Measurements from ENCODE around the gene LYPD6B. TPM values are rescaled to one million over a fixed set of nuclear protein-coding genes. Genes with fewer than 3 reads are reported as not detected.

LYPD6B gene
- total and polyA plus RNA-seq, 4 donors = 0.13 to 0.59 (median 0.14) TPM

GRCh38 chr2:149012545-149012944, 26.0 kb upstream of the LYPD6B start (continued):
- TF ChIP-seq ATF3 (IDR thresholded peaks at IDR 0.05) (no peak), TAF1 (conservative IDR thresholded peaks at IDR 0.05) (no peak), FOXA2 (IDR thresholded peaks at IDR 0.05) (no peak)

DNA sequence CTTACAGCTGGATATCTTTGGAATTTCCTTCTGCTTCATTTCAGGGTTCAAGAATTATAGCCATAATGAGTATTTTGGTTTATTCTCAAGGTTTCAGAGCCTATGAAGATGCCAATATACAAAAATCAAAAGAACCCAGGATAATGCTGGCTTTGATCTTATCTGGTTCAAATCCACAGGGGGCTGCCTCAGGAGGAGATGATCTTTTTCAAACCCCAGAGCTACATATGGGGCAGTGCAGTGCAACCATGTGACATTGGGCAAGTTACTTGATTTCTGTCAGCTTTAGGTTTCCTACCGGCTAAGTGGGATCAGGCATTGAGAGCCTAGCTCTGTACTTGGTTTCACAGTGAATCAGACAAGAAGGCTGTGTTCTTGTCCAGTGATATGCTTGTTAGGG, 23.0 kb upstream of the LYPD6B start:
- 92% methylated on average over 1 of the region's 1 CpG for WGBS

GRCh38 chr2:149015926-149016563, 22.5 kb upstream of the LYPD6B start:
- Histone ChIP-seq H3K27me3 (ENCODE audit: control insufficient read depth in 4 of 4, insufficient read depth in 4 of 4, low read length in 3 of 4) (no peaks in the 10 kb centered on the region), H3K9ac (ENCODE audit: low read depth in 1 of 2, low read length in 2 of 2) (no peak overlapping the region), H3K27ac (ENCODE audit: low read depth in 1 of 2, low read length in 2 of 2) (no peak overlapping the region), H3K4me1 (ENCODE audit: control insufficient read depth in 4 of 4, insufficient read depth in 4 of 4, low read length in 3 of 4) (no peaks in the 10 kb centered on the region), H3K4me3 (ENCODE audit: low read depth in 1 of 3, low read length in 3 of 3) (no peak overlapping the region), H3K9me3 (ENCODE audit: control insufficient read depth in 4 of 4, low read length in 3 of 4) (no peaks in the 10 kb centered on the region), H3K36me3 (ENCODE audit: control insufficient read depth in 4 of 4, insufficient read depth in 3 of 4, low read depth in 1 of 4, low read length in 3 of 4) (no peaks in the 10 kb centered on the region)
- WGBS = 83% methylated on average over 4 of the region's 4 CpGs
- TF ChIP-seq RAD21 (IDR thresholded peaks at IDR 0.05) (no peak), NR2F2 (IDR thresholded peaks at IDR 0.05) (no peak), GABPA (IDR thresholded peaks at IDR 0.05 in 1 of 2, conservative IDR thresholded peaks at IDR 0.05 in 1 of 2) (no peak), RXRA (IDR thresholded peaks at IDR 0.05) (no peak), HNF4A (conservative IDR thresholded peaks at IDR 0.05) (no peak), SP1 (IDR thresholded peaks at IDR 0.05) (no peak), FOXA2 (IDR thresholded peaks at IDR 0.05) (no peak), YY1 (IDR thresholded peaks at IDR 0.05) (no peak), ATF3 (IDR thresholded peaks at IDR 0.05) (no peak), TAF1 (conservative IDR thresholded peaks at IDR 0.05) (no peak), FOXA1 (IDR thresholded peaks at IDR 0.05) (no peak)
- no peak for DNase-seq (ENCODE audit: low spot score)

More for the DNA sequence above, 23.0 kb upstream of the LYPD6B start:
- Histone ChIP-seq H3K9me3 (ENCODE audit: control insufficient read depth in 4 of 4, low read length in 3 of 4) (no peaks in the 10 kb centered on the region), H3K4me3 (ENCODE audit: low read depth in 1 of 3, low read length in 3 of 3) (no peak overlapping the region), H3K36me3 (ENCODE audit: control insufficient read depth in 4 of 4, insufficient read depth in 3 of 4, low read depth in 1 of 4, low read length in 3 of 4) (no peaks in the 10 kb centered on the region), H3K9ac (ENCODE audit: low read depth in 1 of 2, low read length in 2 of 2) (no peak overlapping the region), H3K4me1 (ENCODE audit: control insufficient read depth in 4 of 4, insufficient read depth in 4 of 4, low read length in 3 of 4) (no peaks in the 10 kb centered on the region), H3K27me3 (ENCODE audit: control insufficient read depth in 4 of 4, insufficient read depth in 4 of 4, low read length in 3 of 4) (no peaks in the 10 kb centered on the region), H3K27ac (ENCODE audit: low read depth in 1 of 2, low read length in 2 of 2) (no peak overlapping the region)
- TF ChIP-seq, protein P1, sequence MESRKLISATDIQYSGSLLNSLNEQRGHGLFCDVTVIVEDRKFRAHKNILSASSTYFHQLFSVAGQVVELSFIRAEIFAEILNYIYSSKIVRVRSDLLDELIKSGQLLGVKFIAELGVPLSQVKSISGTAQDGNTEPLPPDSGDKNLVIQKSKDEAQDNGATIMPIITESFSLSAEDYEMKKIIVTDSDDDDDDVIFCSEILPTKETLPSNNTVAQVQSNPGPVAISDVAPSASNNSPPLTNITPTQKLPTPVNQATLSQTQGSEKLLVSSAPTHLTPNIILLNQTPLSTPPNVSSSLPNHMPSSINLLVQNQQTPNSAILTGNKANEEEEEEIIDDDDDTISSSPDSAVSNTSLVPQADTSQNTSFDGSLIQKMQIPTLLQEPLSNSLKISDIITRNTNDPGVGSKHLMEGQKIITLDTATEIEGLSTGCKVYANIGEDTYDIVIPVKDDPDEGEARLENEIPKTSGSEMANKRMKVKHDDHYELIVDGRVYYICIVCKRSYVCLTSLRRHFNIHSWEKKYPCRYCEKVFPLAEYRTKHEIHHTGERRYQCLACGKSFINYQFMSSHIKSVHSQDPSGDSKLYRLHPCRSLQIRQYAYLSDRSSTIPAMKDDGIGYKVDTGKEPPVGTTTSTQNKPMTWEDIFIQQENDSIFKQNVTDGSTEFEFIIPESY (IDR thresholded peaks at IDR 0.05) = no peak
- no peak for TF ChIP-seq RXRA (IDR thresholded peaks at IDR 0.05)
- no peak for DNase-seq (ENCODE audit: low spot score)

- no peaks in the 10 kb centered on the region for H3K4me1 ChIP-seq (ENCODE audit: control insufficient read depth in 4 of 4, insufficient read depth in 4 of 4, low read length in 3 of 4)
- H3K36me3 ChIP-seq (ENCODE audit: control insufficient read depth in 4 of 4, insufficient read depth in 3 of 4, low read depth in 1 of 4, low read length in 3 of 4) = no peaks in the 10 kb centered on the region
- peak; percentile 73 for DNase-seq (ENCODE audit: low spot score)
- no peak overlapping the region for H3K9ac ChIP-seq (ENCODE audit: low read depth in 1 of 2, low read length in 2 of 2)
- no peaks in the 10 kb centered on the region for H3K9me3 ChIP-seq (ENCODE audit: control insufficient read depth in 4 of 4, low read length in 3 of 4)
- no peaks in the 10 kb centered on the region for H3K27me3 ChIP-seq (ENCODE audit: control insufficient read depth in 4 of 4, insufficient read depth in 4 of 4, low read length in 3 of 4)
- 48% methylated on average over 14 of the region's 14 CpGs for WGBS
- no peak overlapping the region for H3K27ac ChIP-seq (ENCODE audit: low read depth in 1 of 2, low read length in 2 of 2)
- no peak overlapping the region for H3K4me3 ChIP-seq (ENCODE audit: low read depth in 1 of 3, low read length in 3 of 3)
- TF ChIP-seq SP1 (IDR thresholded peaks at IDR 0.05) (no peak), ATF3 (IDR thresholded peaks at IDR 0.05) (no peak), FOXA2 (IDR thresholded peaks at IDR 0.05) (no peak), HNF4G (IDR thresholded peaks at IDR 0.05) (no peak), EGR1 (IDR thresholded peaks at IDR 0.05; ENCODE audit: low read depth in 2 of 2) (no peak), NR2F2 (IDR thresholded peaks at IDR 0.05) (no peak), YY1 (IDR thresholded peaks at IDR 0.05) (no peak), TAF1 (conservative IDR thresholded peaks at IDR 0.05) (no peak), RAD21 (IDR thresholded peaks at IDR 0.05) (peak; percentile 88 to 94), RXRA (IDR thresholded peaks at IDR 0.05) (no peak), GABPA (IDR thresholded peaks at IDR 0.05 in 1 of 2, conservative IDR thresholded peaks at IDR 0.05 in 1 of 2) (no peak), HNF4A (conservative IDR thresholded peaks at IDR 0.05) (no peak), JUND (IDR thresholded peaks at IDR 0.05) (no peak)
- TF ChIP-seq, protein P2, sequence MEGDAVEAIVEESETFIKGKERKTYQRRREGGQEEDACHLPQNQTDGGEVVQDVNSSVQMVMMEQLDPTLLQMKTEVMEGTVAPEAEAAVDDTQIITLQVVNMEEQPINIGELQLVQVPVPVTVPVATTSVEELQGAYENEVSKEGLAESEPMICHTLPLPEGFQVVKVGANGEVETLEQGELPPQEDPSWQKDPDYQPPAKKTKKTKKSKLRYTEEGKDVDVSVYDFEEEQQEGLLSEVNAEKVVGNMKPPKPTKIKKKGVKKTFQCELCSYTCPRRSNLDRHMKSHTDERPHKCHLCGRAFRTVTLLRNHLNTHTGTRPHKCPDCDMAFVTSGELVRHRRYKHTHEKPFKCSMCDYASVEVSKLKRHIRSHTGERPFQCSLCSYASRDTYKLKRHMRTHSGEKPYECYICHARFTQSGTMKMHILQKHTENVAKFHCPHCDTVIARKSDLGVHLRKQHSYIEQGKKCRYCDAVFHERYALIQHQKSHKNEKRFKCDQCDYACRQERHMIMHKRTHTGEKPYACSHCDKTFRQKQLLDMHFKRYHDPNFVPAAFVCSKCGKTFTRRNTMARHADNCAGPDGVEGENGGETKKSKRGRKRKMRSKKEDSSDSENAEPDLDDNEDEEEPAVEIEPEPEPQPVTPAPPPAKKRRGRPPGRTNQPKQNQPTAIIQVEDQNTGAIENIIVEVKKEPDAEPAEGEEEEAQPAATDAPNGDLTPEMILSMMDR (IDR thresholded peaks at IDR 0.05; ENCODE audit: low read depth, low read length, missing input control) = peak; percentile 82
- TF ChIP-seq, protein P1 (IDR thresholded peaks at IDR 0.05) = no peak
Measured at GRCh38 chr2:149017116-149017985, 21.1 kb upstream of the LYPD6B start.
